Colonic mucosa (tissue), 4 donors: ENCODE data around the gene KANSL3. TPM values are rescaled to one million over a fixed set of nuclear protein-coding genes. Genes with fewer than 3 reads are reported as not detected.

Source experiments
- DNase-seq: peaks from one replicate; pipeline ENCODE4 v3.0.0-alpha.2; 2020
- H3K27ac ChIP-seq: fragments of 200-600 bp; one replicate; pipeline ENCODE4 v1.8.0; 2021
- H3K27me3 ChIP-seq: fragments of 200-600 bp; one replicate; pipeline ENCODE4 v1.8.0; 2021
- H3K36me3 ChIP-seq: fragments of 200-600 bp; one replicate; pipeline ENCODE4 v1.8.0; 2021
- H3K4me1 ChIP-seq: fragments of 200-600 bp; one replicate; pipeline ENCODE4 v1.8.0; 2021; ENCODE audit warnings: mild to moderate bottlenecking
- H3K4me3 ChIP-seq: fragments of 200-600 bp; one replicate; pipeline ENCODE4 v1.8.0; 2021
- H3K9ac ChIP-seq, 2 donors: one replicate each; pipeline ENCODE4 v1.7.0; 2013; ENCODE audit warnings: control low read depth in 2 of 2, low read depth in 2 of 2, low read length in 2 of 2
- H3K9me3 ChIP-seq: fragments of 200-600 bp; one replicate; pipeline ENCODE4 v1.8.0; 2021
- CTCF ChIP-seq: fragments of 200-600 bp; IDR thresholded peaks from one replicate; pipeline ENCODE4 v1.8.0; 2022; ENCODE audit warnings: antibody characterized with exemption, mild to moderate bottlenecking
- intact Hi-C: fragments of 100-400 bp; cut with DNase I; formaldehyde crosslinking; loops from one replicate; pipeline ENCODE4 v1.14.1; 2022
- total RNA-seq, 2 donors: library from RNA; stranded (reverse); fragmentation: NEBNext Ultra II Directional in 1 of 2; extraction: Animal tissue kit (Norgen Biotek cat#: 25700) in 1 of 2; gene quantifications; one replicate each; pipeline ENCODE4 v1.2.1, GENCODE V29; 2021
- donor health status: healthy.
- donor health status: DM: no; HTN: no; CAD: no.
- donor health status: DM: no; HTN: no; CAD: no.

KANSL3 gene
- total RNA-seq, 2 donors from 2014 or later = 33.6 to 36.5 TPM

GRCh38 chr2:96637385-96638143 lies 548 bp downstream of the KANSL3 start:
- DNase-seq = peak; percentile 89
- Histone ChIP-seq H3K9me3 (no peaks in the 10 kb centered on the region), H3K36me3 (no peaks in the 10 kb centered on the region), H3K27me3 (no peaks in the 10 kb centered on the region), H3K4me1 (peaks cover 9% of the 10 kb centered on the region), H3K4me3 (peak overlapping the region; percentile 46), H3K9ac (peak overlapping the region; percentile 81 to 86), H3K27ac (peak overlapping the region; percentile 82)
- intact Hi-C loops = loop anchor here (10.0 kb wide), 1 partner anchor 97 kb away; no protein-coding TSS in a partner anchor
- TF ChIP-seq CTCF = no peak

GRCh38 chr2:96636551-96637171 lies 1.5 kb downstream of the KANSL3 start:
- Histone ChIP-seq H3K36me3 (no peaks in the 10 kb centered on the region), H3K4me3 (peak overlapping the region; percentile 46), H3K27me3 (no peaks in the 10 kb centered on the region), H3K4me1 (peaks cover 9% of the 10 kb centered on the region), H3K9me3 (no peaks in the 10 kb centered on the region), H3K27ac (peak overlapping the region; percentile 82), H3K9ac (peak overlapping the region; percentile 81 to 86)
- TF ChIP-seq CTCF = no peak
- DNase-seq = peak; percentile 48
- intact Hi-C loops = loop anchor here (10.0 kb wide), 1 partner anchor 98 kb away; no protein-coding TSS in a partner anchor

GRCh38 chr2:96633641-96634040 lies 4.5 kb downstream of the KANSL3 start:
- DNase-seq = no peak
- no peak for TF ChIP-seq CTCF
- no peak overlapping the region for H3K9ac ChIP-seq
- no peak overlapping the region for H3K4me3 ChIP-seq
- peaks cover 9% of the 10 kb centered on the region for H3K4me1 ChIP-seq
- no peaks in the 10 kb centered on the region for H3K36me3 ChIP-seq
- H3K9me3 ChIP-seq = no peaks in the 10 kb centered on the region
- H3K27ac ChIP-seq = no peak overlapping the region
- intact Hi-C loops = loop anchor here (10.0 kb wide), 1 partner anchor 101 kb away; no protein-coding TSS in a partner anchor
- H3K27me3 ChIP-seq = no peaks in the 10 kb centered on the region

GRCh38 chr2:96631804-96632435 lies 6.2 kb downstream of the KANSL3 start:
- Histone ChIP-seq H3K4me3 (no peak overlapping the region), H3K27me3 (no peaks in the 10 kb centered on the region), H3K27ac (no peak overlapping the region), H3K9me3 (no peaks in the 10 kb centered on the region), H3K36me3 (no peaks in the 10 kb centered on the region), H3K4me1 (peaks cover 7% of the 10 kb centered on the region), H3K9ac (no peak overlapping the region)
- DNase-seq = no peak
- no peak for TF ChIP-seq CTCF
- intact Hi-C loops = loop anchor here (10.0 kb wide), 1 partner anchor 103 kb away; no protein-coding TSS in a partner anchor

GRCh38 chr2:96626553-96626942 lies 11.6 kb downstream of the KANSL3 start:
- Histone ChIP-seq H3K9ac (no peak overlapping the region), H3K36me3 (no peaks in the 10 kb centered on the region), H3K4me1 (no peaks in the 10 kb centered on the region), H3K9me3 (no peaks in the 10 kb centered on the region), H3K4me3 (no peak overlapping the region), H3K27ac (no peak overlapping the region), H3K27me3 (no peaks in the 10 kb centered on the region)
- no peak for TF ChIP-seq CTCF
- no peak for DNase-seq
- intact Hi-C loops = no loop called here
